GM23338 (cell line): ENCODE data around the gene GUCY2F. TPM values are rescaled to one million over a fixed set of nuclear protein-coding genes. Genes with fewer than 3 reads are reported as not detected.

Experiments
- ATAC-seq: fragments of 200-7000 bp; cut with Tn5 transposase; 3 replicates; pipeline ENCODE4 v1.9.1; 2020
- DNase-seq: peaks from one replicate; pipeline ENCODE4 v3.0.0-alpha.2; 2015; ENCODE audit warnings: low spot score
- H2AFZ ChIP-seq: fragments of 200-600 bp; sonication (generic); 2 replicates; pipeline ENCODE4 v1.8.0; 2016; ENCODE audit warnings: antibody characterized with exemption, mild to moderate bottlenecking, moderate library complexity
- H3F3A ChIP-seq: fragments of 200-600 bp; sonication (generic); replicated peaks from 2 replicates; pipeline ENCODE4 v1.8.0; 2017; ENCODE audit warnings: antibody characterized with exemption, mixed run types, low read depth
- H3K27ac ChIP-seq: fragments of 200-600 bp; sonication (generic); 2 replicates; pipeline ENCODE4 v1.6.1; 2016; ENCODE audit warnings: low read depth
- H3K27me3 ChIP-seq: fragments of 200-600 bp; sonication (generic); 2 replicates; pipeline ENCODE4 v1.8.0; 2016; ENCODE audit warnings: mild to moderate bottlenecking, mixed run types, moderate library complexity; ENCODE audit not compliant: insufficient read depth
- H3K36me3 ChIP-seq: fragments of 200-600 bp; sonication (generic); 2 replicates; pipeline ENCODE4 v1.8.0; 2016; ENCODE audit warnings: mild to moderate bottlenecking; ENCODE audit not compliant: insufficient read depth
- H3K4me1 ChIP-seq: fragments of 200-600 bp; sonication (generic); 2 replicates; pipeline ENCODE4 v1.8.0; 2016; ENCODE audit warnings: mild to moderate bottlenecking, moderate library complexity; ENCODE audit not compliant: insufficient read depth
- H3K4me2 ChIP-seq: fragments of 200-600 bp; sonication (generic); 2 replicates; pipeline ENCODE4 v1.7.1; 2017; ENCODE audit warnings: mixed run types
- H3K4me3 ChIP-seq: fragments of 200-600 bp; sonication (generic); 2 replicates; pipeline ENCODE4 v1.6.1; 2016; ENCODE audit warnings: mixed run types
- H3K79me2 ChIP-seq: fragments of 200-600 bp; sonication (generic); replicated peaks from 2 replicates; pipeline ENCODE4 v1.8.0; 2017; ENCODE audit warnings: mild to moderate bottlenecking; ENCODE audit not compliant: insufficient read depth
- H3K9me2 ChIP-seq: fragments of 200-600 bp; sonication (generic); 2 replicates; pipeline ENCODE4 v1.8.0; 2017; ENCODE audit not compliant: insufficient read depth
- H4K20me1 ChIP-seq: fragments of 200-600 bp; sonication (generic); replicated peaks from 2 replicates; pipeline ENCODE4 v1.8.0; 2017; ENCODE audit warnings: mild to moderate bottlenecking; ENCODE audit not compliant: insufficient read depth
- H3K27ac Mint-ChIP-seq: 2 replicates; pipeline ENCODE4 v1.8.0; 2020; ENCODE audit warnings: inconsistent platforms, mild to moderate bottlenecking, moderate library complexity, mixed read lengths
- H3K27me3 Mint-ChIP-seq: 3 replicates; pipeline ENCODE4 v1.8.0; 2022; ENCODE audit warnings: low read depth, mild to moderate bottlenecking, moderate library complexity, mixed read lengths, inconsistent platforms; ENCODE audit not compliant: insufficient read depth, poor library complexity
- H3K36me3 Mint-ChIP-seq: 3 replicates; pipeline ENCODE4 v1.8.0; 2021; ENCODE audit warnings: low read depth, mild to moderate bottlenecking, inconsistent platforms, moderate library complexity, mixed read lengths
- H3K4me1 Mint-ChIP-seq: 3 replicates; pipeline ENCODE4 v1.8.0; 2020; ENCODE audit warnings: mild to moderate bottlenecking, inconsistent platforms, mixed read lengths
- H3K4me3 Mint-ChIP-seq: 3 replicates; pipeline ENCODE4 v1.8.0; 2021; ENCODE audit warnings: moderate library complexity, mild to moderate bottlenecking, inconsistent platforms, mixed read lengths
- H3K9me3 Mint-ChIP-seq: 3 replicates; pipeline ENCODE4 v1.8.0; 2020; ENCODE audit warnings: moderate library complexity, mild to moderate bottlenecking, inconsistent platforms, mixed read lengths
- CREB1 ChIP-seq: fragments of 250-450 bp; sonication (Bioruptor Pico); IDR thresholded peaks from 2 replicates; pipeline ENCODE4 v1.5.0; 2020; ENCODE audit warnings: low read depth, mild to moderate bottlenecking, moderate library complexity
- ETS1 ChIP-seq: IDR thresholded peaks from 2 replicates; pipeline ENCODE4 v1.6.1; 2016; ENCODE audit warnings: antibody characterized with exemption
- EZH2 ChIP-seq: fragments of 200-600 bp; sonication (generic); IDR thresholded peaks from one replicate; pipeline ENCODE4 v1.8.0; 2017; ENCODE audit warnings: antibody characterized with exemption, mild to moderate bottlenecking, low read depth; ENCODE audit not compliant: unreplicated experiment
- EZH2phosphoT487 ChIP-seq: fragments of 200-600 bp; sonication (generic); IDR thresholded peaks from one replicate; pipeline ENCODE4 v1.8.1; 2018; ENCODE audit warnings: antibody characterized with exemption; ENCODE audit not compliant: unreplicated experiment
- JUNB ChIP-seq: IDR thresholded peaks from one replicate; pipeline ENCODE4 v1.6.1; 2016; ENCODE audit warnings: antibody characterized with exemption; ENCODE audit not compliant: unreplicated experiment
- NANOG ChIP-seq: IDR thresholded peaks from 2 replicates; pipeline ENCODE4 v1.6.1; 2016; ENCODE audit warnings: antibody characterized with exemption, borderline replicate concordance
- POLR2AphosphoS5 ChIP-seq: IDR thresholded peaks from 2 replicates; pipeline ENCODE4 v1.6.1; 2016; ENCODE audit warnings: antibody characterized with exemption, low read depth
- REST ChIP-seq: IDR thresholded peaks from one replicate; pipeline ENCODE4 v1.6.1; 2018; ENCODE audit warnings: antibody characterized with exemption; ENCODE audit not compliant: unreplicated experiment
- STAT1 ChIP-seq: IDR thresholded peaks from one replicate; pipeline ENCODE4 v1.6.1; 2016; ENCODE audit warnings: antibody characterized with exemption; ENCODE audit not compliant: unreplicated experiment
- ZNF114 ChIP-seq: fragments of 250-450 bp; sonication (Bioruptor Pico); IDR thresholded peaks from 2 replicates; pipeline ENCODE4 v1.5.0; 2020; ENCODE audit warnings: mild to moderate bottlenecking, moderate library complexity
- ZNF331 ChIP-seq: fragments of 250-450 bp; sonication (Bioruptor Pico); IDR thresholded peaks from 2 replicates; pipeline ENCODE4 v1.5.0; 2020; ENCODE audit warnings: low read depth, mild to moderate bottlenecking, moderate library complexity
- polyA plus RNA-seq: library from polyadenylated mRNA; unstranded; fragments of >200 nt; fragmentation: Nextera tagmentation; extraction: Ambion mirVana; gene quantifications from 2 replicates; pipeline ENCODE4 v1.2.1, GENCODE V29; 2016
- total RNA-seq: library from RNA; depleted of rRNA; stranded (reverse); fragments of >200 nt; shearing (Covaris generic); gene quantifications from 2 replicates; pipeline ENCODE4 v1.2.3, GENCODE V29; 2014
- TF ChIP-seq, protein P1 (sequence below): fragments of 250-450 bp; sonication (Bioruptor Pico); IDR thresholded peaks from 2 replicates; pipeline ENCODE4 v1.5.0; 2020; ENCODE audit warnings: mild to moderate bottlenecking, moderate library complexity
- TF ChIP-seq, protein P2 (sequence below), 2 experiments: fragments of 200-600 bp in 1 of 2; sonication (generic) in 1 of 2; conservative IDR thresholded peaks; 2 replicates each; pipeline versions ENCODE4 v1.5.1 to v1.6.1; 2016 to 2017; ENCODE audit warnings: antibody characterized with exemption in 2 of 2, low read depth in 2 of 2, mild to moderate bottlenecking in 2 of 2, moderate library complexity in 1 of 2

GUCY2F gene
- total and polyA plus RNA-seq, 2 experiments from 2014 or later, result 0.06 to 0.10 TPM

- Histone ChIP-seq H3K4me2 (no peak overlapping the region), H4K20me1 (no peaks in the 10 kb centered on the region), H2AFZ (no peak overlapping the region), H3F3A (no peaks in the 10 kb centered on the region), H3K27ac (no peak overlapping the region), H3K36me3 (no peaks in the 10 kb centered on the region), H3K79me2 (no peaks in the 10 kb centered on the region), H3K9me2 (no peaks in the 10 kb centered on the region), H3K27me3 (no peaks in the 10 kb centered on the region), H3K4me1 (peaks cover 13% of the 10 kb centered on the region), H3K4me3 (no peak overlapping the region)
- DNase-seq (no peak), ATAC-seq (no peak)
- Mint-ChIP-seq H3K27me3 (peaks cover under 1% of the 10 kb centered on the region), H3K4me3 (no peak overlapping the region), H3K9me3 (no peaks in the 10 kb centered on the region), H3K27ac (no peak overlapping the region), H3K4me1 (peaks cover 17% of the 10 kb centered on the region), H3K36me3 (no peaks in the 10 kb centered on the region)
- TF ChIP-seq EZH2phosphoT487 (no peak), ETS1 (no peak), NANOG (no peak), REST (no peak), ZNF331 (CRISPR knock-in tag) (no peak), CREB1 (CRISPR knock-in tag) (no peak), ZNF114 (CRISPR knock-in tag) (no peak), EZH2 (no peak), POLR2AphosphoS5 (no peak), STAT1 (no peak), JUNB (no peak)
- TF ChIP-seq, protein P1, sequence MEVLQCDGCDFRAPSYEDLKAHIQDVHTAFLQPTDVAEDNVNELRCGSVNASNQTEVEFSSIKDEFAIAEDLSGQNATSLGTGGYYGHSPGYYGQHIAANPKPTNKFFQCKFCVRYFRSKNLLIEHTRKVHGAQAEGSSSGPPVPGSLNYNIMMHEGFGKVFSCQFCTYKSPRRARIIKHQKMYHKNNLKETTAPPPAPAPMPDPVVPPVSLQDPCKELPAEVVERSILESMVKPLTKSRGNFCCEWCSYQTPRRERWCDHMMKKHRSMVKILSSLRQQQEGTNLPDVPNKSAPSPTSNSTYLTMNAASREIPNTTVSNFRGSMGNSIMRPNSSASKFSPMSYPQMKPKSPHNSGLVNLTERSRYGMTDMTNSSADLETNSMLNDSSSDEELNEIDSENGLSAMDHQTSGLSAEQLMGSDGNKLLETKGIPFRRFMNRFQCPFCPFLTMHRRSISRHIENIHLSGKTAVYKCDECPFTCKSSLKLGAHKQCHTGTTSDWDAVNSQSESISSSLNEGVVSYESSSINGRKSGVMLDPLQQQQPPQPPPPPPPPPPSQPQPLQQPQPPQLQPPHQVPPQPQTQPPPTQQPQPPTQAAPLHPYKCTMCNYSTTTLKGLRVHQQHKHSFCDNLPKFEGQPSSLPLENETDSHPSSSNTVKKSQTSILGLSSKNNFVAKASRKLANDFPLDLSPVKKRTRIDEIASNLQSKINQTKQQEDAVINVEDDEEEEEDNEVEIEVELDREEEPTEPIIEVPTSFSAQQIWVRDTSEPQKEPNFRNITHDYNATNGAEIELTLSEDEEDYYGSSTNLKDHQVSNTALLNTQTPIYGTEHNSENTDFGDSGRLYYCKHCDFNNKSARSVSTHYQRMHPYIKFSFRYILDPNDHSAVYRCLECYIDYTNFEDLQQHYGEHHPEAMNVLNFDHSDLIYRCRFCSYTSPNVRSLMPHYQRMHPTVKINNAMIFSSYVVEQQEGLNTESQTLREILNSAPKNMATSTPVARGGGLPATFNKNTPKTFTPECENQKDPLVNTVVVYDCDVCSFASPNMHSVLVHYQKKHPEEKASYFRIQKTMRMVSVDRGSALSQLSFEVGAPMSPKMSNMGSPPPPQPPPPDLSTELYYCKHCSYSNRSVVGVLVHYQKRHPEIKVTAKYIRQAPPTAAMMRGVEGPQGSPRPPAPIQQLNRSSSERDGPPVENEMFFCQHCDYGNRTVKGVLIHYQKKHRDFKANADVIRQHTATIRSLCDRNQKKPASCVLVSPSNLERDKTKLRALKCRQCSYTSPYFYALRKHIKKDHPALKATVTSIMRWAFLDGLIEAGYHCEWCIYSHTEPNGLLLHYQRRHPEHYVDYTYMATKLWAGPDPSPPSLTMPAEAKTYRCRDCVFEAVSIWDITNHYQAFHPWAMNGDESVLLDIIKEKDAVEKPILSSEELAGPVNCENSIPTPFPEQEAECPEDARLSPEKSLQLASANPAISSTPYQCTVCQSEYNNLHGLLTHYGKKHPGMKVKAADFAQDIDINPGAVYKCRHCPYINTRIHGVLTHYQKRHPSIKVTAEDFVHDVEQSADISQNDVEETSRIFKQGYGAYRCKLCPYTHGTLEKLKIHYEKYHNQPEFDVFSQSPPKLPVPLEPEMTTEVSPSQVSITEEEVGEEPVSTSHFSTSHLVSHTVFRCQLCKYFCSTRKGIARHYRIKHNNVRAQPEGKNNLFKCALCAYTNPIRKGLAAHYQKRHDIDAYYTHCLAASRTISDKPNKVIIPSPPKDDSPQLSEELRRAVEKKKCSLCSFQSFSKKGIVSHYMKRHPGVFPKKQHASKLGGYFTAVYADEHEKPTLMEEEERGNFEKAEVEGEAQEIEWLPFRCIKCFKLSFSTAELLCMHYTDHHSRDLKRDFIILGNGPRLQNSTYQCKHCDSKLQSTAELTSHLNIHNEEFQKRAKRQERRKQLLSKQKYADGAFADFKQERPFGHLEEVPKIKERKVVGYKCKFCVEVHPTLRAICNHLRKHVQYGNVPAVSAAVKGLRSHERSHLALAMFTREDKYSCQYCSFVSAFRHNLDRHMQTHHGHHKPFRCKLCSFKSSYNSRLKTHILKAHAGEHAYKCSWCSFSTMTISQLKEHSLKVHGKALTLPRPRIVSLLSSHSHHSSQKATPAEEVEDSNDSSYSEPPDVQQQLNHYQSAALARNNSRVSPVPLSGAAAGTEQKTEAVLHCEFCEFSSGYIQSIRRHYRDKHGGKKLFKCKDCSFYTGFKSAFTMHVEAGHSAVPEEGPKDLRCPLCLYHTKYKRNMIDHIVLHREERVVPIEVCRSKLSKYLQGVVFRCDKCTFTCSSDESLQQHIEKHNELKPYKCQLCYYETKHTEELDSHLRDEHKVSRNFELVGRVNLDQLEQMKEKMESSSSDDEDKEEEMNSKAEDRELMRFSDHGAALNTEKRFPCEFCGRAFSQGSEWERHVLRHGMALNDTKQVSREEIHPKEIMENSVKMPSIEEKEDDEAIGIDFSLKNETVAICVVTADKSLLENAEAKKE (CRISPR knock-in tag), result no peak
- TF ChIP-seq, protein P2, sequence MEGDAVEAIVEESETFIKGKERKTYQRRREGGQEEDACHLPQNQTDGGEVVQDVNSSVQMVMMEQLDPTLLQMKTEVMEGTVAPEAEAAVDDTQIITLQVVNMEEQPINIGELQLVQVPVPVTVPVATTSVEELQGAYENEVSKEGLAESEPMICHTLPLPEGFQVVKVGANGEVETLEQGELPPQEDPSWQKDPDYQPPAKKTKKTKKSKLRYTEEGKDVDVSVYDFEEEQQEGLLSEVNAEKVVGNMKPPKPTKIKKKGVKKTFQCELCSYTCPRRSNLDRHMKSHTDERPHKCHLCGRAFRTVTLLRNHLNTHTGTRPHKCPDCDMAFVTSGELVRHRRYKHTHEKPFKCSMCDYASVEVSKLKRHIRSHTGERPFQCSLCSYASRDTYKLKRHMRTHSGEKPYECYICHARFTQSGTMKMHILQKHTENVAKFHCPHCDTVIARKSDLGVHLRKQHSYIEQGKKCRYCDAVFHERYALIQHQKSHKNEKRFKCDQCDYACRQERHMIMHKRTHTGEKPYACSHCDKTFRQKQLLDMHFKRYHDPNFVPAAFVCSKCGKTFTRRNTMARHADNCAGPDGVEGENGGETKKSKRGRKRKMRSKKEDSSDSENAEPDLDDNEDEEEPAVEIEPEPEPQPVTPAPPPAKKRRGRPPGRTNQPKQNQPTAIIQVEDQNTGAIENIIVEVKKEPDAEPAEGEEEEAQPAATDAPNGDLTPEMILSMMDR (conservative IDR thresholded peaks at IDR 0.05; ENCODE audit: low read depth in 2 of 2), result no peak
Measured at GRCh38 chrX:109372291-109372690, 109.6 kb downstream of the GUCY2F start.
